Fibroblast of upper back skin (primary cell): Measurements from ENCODE around the gene POLD3.

Experiments
- DNase-seq: peaks from one replicate; pipeline ENCODE4 v3.0.0-alpha.2; 2013

POLD3 gene, protein sequence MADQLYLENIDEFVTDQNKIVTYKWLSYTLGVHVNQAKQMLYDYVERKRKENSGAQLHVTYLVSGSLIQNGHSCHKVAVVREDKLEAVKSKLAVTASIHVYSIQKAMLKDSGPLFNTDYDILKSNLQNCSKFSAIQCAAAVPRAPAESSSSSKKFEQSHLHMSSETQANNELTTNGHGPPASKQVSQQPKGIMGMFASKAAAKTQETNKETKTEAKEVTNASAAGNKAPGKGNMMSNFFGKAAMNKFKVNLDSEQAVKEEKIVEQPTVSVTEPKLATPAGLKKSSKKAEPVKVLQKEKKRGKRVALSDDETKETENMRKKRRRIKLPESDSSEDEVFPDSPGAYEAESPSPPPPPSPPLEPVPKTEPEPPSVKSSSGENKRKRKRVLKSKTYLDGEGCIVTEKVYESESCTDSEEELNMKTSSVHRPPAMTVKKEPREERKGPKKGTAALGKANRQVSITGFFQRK

DNA sequence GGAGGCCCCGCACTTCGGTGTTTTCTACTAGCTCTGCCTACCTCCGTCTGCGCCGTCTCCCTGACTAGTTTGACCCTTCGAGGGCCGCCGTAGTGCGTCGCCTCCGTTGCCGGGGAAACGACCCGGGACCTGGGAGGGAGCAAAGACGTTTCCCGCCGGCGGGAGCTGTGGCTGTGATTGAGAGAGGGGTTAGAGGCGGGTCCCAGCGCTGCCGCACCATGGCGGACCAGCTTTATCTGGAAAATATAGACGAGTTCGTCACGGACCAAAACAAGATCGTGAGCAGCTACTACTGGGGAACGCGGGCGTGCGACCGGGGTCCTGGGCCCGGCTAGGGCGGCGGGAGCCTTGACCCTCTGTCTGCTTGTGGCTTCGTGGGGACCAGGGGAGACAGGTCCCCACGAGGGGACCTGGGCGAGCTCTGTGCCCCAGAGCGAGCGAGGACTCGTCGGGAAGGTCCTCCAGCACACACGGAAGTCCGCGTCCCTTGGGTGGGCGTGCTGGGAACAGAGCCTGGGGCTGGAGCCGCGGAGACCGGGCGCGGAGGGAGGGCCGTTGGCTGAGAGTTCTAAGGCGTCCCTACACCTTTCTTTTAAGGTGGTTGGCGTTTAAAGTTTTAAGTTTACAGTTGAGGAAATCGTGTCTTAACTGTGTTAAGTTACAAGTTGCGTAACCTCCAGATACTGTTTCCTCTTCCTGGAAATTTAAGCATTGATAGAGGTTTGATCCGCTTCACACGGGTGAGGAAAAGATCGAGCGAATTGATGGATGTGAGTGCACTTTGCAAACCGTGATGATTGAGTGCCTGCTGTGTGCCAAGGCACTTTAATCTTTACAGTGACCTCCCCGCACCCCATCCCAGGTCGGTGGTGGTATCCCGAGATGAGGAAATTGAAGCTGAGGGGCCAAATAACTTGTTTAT is at the start of gene POLD3:
TSS of gene POLD3 (plus strand) at position 142 of the 922 bp plus-strand sequence. CDS start at position 219, 77 bp downstream.
- peak; percentile 86 for DNase-seq

DNA sequence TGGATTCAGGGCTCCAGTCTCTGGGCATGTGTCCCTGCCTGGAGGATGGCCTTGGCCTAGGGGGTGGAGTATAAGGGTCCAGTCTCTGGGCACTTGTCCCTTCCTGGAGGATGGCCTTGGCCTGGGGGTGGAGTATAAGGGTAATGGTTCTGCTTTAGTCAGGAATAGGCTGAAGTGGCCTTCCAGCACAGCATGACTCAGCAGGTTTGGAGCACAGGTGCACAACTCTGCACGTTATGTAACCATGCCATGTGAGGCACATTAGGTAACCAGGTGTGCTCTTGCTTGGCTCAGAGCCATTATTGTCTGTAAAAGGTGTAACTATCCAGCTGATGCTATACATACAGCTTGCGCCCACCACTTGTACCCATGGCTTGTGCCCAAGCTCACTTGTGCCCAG is 48.4 kb upstream of the POLD3 start:
- DNase-seq: no peak

DNA sequence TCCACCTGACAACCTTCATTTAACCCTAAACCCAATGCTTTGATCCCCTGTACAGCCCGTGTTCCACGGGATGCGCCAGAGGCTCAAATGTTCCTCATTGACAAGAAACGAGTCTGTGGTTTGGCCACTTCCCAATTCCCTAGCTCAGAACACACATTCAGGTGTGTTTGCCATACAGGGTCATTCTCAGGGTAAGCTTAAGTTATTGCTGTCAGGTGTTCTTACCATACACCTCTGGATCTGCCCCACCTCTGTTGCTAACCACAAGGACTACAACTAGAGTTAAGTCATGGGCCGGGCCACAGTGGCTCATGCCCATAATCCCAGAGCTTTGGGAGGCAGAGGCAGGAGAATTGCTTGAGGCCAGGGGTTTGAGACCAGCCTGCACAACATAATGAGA is 45.6 kb upstream of the POLD3 start:
- no peak for DNase-seq

DNA sequence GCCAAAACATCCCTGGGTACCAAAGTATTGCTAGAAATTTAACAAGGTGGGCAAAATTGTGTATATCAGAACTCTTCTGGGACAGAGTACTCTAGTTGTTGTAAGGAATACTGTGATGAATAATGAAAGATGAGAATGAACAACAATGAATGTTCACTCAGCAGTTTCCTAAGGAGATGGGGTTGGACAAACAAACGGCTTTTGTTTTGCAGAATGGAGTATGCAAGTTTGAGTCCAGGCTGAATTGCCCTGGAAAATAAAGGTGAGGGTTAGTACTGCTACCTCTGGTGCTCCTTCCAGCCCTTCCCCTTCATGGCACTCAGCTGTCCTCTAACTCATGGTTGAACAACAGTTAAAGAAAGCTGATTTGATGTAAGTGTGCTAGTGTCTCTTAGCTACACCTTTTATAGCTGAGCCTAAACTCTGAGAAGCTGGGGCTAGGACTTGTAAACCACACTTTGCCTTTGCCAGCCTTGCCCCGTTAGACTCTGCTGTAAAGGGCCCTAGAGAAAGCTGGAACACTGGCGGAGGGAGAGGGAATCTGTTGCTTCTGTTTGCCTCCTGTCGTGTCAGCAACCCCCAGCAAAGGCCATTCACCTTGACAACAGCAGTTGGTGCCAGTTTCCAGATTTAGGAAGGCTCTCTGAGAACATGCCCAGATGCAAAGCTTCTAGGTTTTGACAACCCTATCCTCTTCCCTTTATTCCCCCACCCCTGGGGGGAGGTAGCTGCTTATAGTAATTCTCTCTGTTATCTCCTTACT is 41.2 kb upstream of the POLD3 start:
- DNase-seq: no peak

DNA sequence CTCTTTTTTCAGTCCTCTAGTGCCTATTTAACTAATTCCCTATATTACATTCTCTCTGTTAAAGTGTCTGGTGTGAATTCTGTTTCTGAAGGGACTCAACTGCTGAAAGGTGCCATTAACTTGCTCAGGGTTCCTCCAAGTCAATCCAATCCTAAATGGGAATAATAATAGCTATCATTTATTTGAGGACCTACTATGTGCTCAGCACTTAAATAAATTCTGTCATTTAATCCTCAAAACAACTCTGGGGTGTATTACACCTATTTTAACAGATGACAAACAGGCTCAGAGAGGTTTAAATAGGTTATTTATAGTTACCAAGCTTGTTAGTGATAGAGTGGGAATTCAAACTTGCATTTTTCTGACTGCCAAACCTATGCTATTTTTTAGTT is 40.6 kb upstream of the POLD3 start:
- DNase-seq: no peak

DNA sequence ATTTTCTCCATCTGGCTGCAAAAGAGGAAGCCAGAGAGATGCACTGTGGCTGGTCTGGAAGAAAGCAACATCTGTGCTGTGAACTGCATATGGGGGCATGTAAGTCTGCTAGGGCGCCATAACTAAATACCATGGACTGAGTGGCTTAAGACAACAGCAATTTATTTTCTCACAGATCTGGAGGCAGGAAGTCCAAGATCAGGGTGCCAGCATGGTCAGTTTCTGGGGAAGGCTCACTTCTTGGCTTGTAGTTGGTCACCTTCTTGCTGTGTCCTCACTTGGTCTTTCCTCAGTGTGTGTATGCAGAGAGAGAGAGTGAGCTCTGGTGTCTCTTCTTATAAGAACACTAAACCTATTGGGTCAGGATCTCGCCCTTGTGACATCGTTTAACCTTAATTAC is 34.9 kb upstream of the POLD3 start:
- no peak for DNase-seq

DNA sequence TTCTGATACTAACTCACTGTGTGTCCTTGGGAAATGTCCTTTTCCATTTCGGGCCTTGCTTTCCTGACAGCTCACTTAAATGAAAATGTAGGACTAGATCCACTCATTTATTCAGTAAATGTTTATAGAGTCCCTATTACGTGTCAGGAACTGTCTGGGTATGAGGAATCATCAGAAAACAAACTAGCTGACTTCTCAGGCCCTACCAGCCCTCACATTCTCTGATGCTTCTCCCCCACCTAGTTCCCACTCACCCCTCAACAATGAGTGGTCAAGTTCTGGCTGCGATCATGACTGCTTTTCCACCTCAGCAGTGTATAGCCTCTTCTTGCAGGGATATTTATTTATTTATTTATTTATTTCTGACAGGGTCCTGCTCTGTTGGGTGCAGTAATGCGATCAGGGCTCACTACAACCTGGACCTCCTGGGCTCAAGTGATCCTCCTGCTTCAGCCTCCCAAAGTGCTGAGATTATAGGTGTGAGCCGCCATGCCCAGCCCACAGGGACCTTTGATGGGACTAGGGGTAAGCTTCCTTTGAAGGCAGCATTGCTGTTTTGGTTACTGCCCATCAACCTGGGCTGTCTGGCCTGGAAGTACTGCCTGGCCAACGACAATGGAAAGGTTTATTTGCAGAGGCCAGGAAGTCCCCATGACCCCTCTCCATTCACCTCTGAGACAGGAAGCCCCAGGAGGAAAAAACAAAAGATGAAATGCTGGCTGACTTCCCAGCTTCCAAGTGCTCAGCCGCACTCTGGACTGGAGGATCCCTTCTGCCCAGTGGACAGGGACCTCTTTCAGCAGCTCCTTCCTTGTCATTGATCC is 33.1 kb upstream of the POLD3 start:
- DNase-seq: no peak

DNA sequence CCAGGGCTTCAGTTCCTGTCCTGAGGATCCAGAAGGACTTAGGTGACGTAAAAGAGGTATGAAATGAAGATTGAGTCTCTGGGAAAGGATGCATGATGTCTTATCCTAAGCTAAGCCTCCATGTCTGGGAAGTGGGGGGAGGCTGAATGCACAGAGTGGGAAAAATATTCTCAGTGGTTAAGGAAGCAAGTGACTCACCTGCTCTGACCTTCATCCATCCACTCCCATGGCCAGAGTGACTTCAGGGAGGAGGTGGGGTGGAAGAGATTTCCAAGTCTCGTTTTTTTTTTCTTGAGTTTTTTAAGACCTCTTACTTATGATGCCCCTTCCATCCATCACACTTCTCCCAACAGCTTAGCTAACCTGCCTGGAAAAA is 32.5 kb upstream of the POLD3 start:
- DNase-seq: no peak

DNA sequence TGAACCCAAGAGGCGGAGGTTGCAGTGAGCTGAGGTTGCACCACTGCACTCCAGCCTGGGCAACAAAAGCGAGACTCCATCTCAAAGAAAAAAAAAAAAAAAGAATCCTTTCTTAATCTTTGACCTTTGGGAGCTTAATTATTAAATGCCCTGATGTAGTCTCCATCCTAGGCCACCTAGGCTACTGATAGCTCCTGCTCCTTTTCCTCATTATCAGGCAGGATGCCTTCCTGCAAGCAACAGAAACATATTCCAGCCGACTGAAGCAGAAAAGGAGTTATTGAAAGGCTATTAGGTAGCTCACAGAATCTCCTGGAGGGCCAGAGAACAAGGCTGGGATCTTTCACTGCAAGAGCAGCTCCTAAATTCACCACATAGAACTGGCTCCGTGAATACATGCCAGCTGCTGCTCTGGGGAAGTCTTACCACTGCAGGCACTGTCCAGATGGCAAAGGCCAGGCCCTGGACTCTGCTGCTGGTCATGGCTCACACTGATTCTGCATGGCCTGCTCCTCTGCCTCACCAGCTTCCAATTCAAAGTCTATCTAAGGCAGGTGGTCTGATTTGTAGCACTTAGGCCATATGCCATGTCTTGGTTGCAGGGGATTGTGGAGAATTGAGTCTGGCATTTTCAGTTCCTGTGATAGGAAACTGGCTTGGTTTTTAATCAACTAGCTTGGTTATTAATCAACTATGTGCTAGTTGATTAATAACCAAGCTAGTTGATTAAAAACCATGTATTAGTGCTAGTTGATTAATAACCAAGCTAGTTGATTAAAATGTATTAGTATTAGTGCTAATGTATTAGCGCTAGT is 26.0 kb upstream of the POLD3 start:
- no peak for DNase-seq

DNA sequence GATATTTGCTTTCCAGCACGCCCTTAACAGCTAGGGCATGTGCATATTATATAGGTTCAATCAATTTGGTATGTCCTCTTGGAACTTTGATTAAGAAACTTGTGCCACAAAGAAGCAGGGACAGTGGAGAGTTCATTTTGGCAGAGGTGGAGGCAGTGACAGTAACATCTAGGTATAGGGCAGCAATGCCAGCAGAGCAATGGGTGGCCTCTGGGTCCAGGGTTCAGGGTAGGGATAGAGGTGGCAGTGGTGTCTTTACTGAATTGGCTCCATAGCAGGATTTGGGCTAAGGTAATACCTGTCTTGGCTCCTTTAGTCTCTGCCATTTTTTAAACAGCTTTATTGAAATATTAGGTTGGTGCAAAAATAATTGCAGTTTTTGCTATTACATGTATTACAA is 24.4 kb upstream of the POLD3 start:
- no peak for DNase-seq

DNA sequence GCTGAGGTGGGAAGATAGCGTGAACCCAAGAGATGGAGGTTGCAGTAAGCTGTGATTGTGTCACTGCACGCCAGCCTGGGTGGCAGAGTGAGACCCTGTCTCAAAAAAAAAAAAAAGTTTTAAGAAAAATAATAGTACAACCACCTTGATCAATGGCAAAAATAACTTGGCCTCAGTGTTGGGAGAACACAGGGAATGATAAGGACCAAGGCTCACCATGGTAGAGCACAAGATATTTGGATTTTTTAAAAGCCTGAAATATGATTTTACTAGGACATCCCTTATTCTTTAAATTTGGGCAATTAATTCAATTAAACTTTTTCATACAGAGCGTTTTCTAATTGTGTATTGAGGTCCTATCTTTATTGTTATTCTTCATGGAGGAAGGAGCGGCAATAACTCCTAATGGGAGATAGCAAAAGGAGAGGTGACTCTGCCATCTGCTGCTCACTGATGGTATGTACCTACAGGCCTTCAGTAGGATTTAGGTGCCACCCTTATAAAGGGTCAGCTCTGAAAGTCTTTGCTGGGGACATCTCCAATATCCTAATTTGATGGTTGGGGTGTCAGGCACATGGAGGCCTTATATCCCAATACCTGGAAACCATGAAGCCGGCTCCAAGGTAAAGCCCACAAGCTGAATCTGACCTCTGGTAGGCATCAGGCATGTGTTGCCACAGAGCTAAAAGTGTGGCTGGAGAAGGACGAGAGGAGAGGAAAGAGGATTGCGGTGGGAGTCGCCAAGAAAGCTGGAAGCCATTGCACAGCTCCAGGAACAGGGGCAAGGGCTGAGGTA is 21.9 kb upstream of the POLD3 start:
- peak; percentile 42 for DNase-seq

DNA sequence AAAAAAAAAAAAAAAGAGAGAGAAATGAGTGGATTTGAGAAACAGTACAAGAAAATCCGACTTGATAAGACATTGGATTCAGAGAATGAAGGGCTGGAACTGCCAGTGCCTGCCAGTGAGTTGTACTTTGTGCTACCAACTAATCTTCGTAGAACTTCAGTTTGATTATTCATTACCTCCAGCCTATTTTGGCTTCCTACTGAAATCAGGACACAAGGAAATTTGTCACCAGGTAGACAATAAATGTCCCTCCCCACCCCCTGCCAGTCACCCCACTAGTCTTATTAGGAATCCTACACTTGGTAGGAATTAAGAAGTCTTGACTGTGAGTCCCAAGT is 21.4 kb upstream of the POLD3 start:
- no peak for DNase-seq

DNA sequence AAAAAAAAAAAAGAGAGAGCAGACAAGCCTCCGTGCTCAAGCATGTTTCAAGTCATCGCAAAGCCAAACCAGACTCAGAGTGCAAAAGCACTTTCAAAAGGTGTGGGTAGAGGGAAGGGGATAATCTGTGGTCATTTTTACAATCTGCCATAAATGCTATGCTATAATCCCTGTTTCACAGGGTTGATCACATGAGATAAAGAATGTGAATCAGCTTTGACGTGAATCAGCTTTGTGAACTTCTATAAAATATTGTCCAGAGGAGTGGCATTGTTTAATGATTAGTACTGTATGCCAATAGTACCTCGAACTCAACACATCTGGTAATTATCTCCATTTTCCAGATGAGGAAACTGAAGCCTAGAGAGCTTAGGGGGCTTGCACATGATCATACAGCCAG is 20.0 kb upstream of the POLD3 start:
- no peak for DNase-seq

DNA sequence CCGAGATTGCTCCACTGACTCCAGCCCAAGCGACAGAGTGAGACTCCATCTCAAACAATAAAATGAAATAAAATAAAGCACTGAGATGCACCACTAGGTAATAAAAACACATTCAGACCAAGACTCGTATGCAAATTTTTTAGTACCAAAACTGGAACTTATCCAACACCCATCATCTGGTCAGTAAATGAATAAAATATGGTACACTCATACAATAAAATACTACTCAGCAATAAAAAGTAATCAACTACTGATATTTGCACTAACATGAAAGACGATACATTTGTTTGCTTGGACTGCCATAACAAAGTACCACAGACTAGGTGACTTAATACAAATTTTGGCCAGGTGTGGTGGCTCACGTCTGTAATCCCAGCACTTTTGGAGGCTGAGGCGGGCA is 17.8 kb upstream of the POLD3 start:
- no peak for DNase-seq

DNA sequence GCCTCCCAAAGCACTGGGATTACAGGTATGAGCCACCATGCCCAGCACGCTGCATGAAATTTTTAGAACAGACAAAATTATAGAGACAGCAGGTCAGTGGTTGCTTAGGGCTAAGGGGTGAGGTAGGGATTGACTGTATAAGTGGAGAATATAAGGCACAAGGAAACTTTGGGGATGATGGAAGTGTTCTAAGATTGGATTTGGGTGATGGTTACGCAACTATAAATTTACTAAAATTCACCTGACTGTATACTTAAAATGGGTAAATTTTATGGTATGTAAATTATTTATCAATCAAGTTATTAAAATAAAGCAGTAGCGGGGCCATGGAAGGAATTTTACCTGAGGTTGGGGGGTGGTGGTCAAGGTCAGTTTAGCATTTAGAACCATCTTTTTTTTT is 16.4 kb upstream of the POLD3 start:
- no peak for DNase-seq

DNA sequence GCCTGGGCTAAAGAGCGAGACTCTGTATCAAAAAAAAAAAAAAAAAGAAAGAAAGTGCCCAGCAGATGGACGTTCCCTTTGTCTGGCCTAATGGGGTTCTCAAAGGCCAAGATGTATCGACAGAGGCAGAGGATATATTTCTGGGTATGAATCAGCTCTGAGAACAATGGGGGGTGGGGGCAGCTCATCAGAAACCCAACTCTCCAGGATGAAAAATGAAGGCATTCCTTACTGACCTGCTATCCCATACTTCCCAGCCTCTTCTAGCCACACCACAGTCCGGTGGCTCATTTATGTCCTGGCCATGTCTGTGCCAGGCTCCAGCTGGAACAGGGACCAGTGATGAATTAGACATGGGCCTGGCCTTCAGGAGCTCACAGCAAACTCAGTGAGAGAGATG is 15.2 kb upstream of the POLD3 start:
- DNase-seq: peak; percentile 2

DNA sequence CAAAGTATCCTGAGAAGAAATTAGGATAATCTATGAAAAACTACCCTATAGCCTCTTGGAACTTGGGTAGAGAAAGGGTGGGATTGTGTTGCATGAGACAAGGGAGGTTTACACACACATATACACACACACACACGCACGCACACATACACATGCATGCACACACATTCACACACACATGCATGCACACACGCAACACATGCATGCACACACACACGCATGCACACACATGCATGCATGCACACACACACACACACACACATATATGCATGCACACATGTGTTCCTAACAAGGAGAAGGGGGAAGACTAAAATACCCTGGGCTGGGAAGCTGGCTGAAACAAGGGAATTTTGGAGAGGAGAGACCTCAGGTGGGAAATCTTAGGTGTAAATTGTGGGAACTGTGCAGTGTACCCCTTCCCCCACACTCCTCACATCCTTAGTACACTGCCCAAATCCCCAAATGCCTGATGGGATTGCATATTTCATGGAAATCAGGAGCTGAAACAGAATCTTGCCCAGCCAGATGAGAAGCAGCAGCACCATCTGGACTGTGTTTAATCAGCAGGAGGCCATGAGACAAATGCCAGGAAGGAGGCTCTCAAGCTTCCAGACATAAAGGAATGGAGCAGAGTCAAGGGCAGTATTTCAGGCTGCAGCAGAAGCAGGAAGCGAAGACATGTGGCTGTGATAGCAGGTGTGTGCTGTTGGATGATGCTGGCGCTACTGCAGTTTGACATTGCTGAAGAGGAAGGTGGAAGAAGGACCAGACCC is 14.6 kb upstream of the POLD3 start:
- DNase-seq: peak; percentile 64

DNA sequence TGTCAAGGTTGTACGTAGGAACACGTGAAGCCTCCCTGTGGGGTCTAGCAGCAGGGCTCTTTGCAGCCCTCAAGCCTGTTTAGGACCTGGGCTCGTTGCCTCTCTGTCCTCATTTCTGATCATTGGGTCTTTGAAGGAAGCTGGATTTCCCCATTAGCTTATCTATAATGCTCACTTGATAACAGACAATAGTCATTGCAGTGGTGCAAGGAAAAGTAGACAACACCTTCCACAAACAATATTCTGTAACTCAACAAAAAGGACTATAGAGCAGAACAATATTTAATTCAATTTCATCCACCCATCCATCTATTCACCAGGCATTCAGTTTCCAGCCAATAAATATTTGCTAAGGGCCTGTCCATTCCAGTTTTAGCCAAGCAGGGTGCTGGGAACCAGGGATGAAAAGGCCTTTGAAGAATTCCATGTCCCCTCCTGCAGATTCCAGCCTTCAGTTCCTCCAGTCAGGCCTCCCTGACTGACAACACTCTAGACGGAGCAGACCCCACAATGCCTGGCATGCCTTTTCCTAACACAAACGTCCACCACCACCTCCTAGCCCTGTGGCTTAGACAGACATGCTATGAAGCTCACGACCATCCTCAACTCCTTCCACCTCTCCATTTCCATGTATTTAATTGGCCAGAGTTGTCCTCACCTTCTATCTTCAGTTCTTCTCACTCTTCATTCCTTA is 12.7 kb upstream of the POLD3 start:
- DNase-seq: no peak

DNA sequence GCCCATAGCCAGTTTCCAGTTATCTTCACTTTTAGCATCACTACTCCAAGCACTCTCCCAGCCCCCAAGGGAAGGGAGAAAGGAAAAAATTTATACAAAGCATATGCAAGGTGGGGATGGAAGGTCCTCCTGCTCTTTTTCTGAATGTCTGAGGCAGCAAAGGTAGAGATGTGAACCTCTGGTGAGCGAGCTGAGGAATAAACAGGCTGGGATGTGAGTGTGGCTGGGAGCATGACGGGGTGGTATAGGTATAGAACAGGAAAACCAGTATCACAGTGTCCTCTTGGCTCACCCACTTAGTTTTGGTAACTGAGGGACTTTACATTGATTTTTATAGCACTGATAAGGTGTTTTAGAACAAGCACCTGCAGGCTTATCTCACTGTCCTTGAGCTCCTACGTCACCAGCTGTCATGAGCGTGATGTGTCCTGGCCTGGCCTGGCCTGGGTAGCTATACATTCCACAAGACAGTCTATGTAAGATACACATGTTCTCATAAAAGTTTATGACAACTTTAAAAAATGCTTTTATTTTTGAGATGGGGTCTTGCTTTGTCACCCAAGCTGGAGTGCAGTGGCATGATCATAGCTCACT is 10.3 kb upstream of the POLD3 start:
- no peak for DNase-seq
